Osteoblast (primary cell): Measurements from ENCODE around the gene RBBP7. TPM values are rescaled to one million over a fixed set of nuclear protein-coding genes. Genes with fewer than 3 reads are reported as not detected.

Source experiments
- DNase-seq: peaks from one replicate; pipeline ENCODE4 v3.0.0; 2011; ENCODE audit warnings: low spot score, mixed read lengths; ENCODE audit not compliant: insufficient read length; ENCODE audit errors: missing footprints
- H2AFZ ChIP-seq: 2 replicates; pipeline ENCODE4 v1.6.0; 2011; ENCODE audit warnings: mild to moderate bottlenecking, low read length
- H3K27ac ChIP-seq: 2 replicates; pipeline ENCODE4 v1.5.1; 2011; ENCODE audit warnings: mild to moderate bottlenecking, low read depth, low read length, moderate library complexity
- H3K27me3 ChIP-seq: 2 replicates; pipeline ENCODE4 v1.6.0; 2012; ENCODE audit warnings: mild to moderate bottlenecking, control low read depth, inconsistent platforms, low read length, moderate library complexity; ENCODE audit not compliant: insufficient read depth
- H3K36me3 ChIP-seq: 2 replicates; pipeline ENCODE4 v1.5.1; 2011; ENCODE audit warnings: mild to moderate bottlenecking, low read length, control low read depth, moderate library complexity; ENCODE audit not compliant: insufficient read depth
- H3K4me1 ChIP-seq: 2 replicates; pipeline ENCODE4 v1.5.1; 2011; ENCODE audit warnings: mild to moderate bottlenecking, low read length, control low read depth, moderate library complexity; ENCODE audit not compliant: insufficient read depth
- H3K4me2 ChIP-seq: 2 replicates; pipeline ENCODE4 v1.6.0; 2011; ENCODE audit warnings: mild to moderate bottlenecking, low read length; ENCODE audit not compliant: insufficient read depth
- H3K4me3 ChIP-seq: fragments of 200-600 bp; sonication (generic); 3 replicates; pipeline ENCODE4 v1.5.1; 2012; ENCODE audit warnings: mild to moderate bottlenecking, low read length, inconsistent platforms; ENCODE audit not compliant: insufficient read depth
- H3K79me2 ChIP-seq: 2 replicates; pipeline ENCODE4 v1.6.0; 2012; ENCODE audit warnings: mild to moderate bottlenecking, low read length, control low read depth, inconsistent platforms; ENCODE audit not compliant: insufficient read depth
- H3K9me3 ChIP-seq: 2 replicates; pipeline ENCODE4 v1.5.1; 2011; ENCODE audit warnings: low read depth, low read length, control low read depth
- H4K20me1 ChIP-seq: 2 replicates; pipeline ENCODE4 v1.6.0; 2012; ENCODE audit warnings: mild to moderate bottlenecking, low read length, control low read depth; ENCODE audit not compliant: insufficient read depth
- CTCF ChIP-seq: IDR thresholded peaks from 2 replicates; pipeline ENCODE4 v1.5.1; 2011; ENCODE audit warnings: mild to moderate bottlenecking, low read depth, low read length, moderate library complexity; ENCODE audit errors: extremely low read depth
- total RNA-seq: library from RNA; depleted of rRNA; stranded (reverse); fragments of >200 nt; gene quantifications from 2 replicates; pipeline ENCODE4 v1.2.3, GENCODE V29; 2012

Gene RBBP7
- total RNA-seq, 1 donor: 69.8 TPM

GRCh38 chrX:16836371-16836770, 33.8 kb downstream of the RBBP7 start:
- no peak overlapping the region for H2AFZ ChIP-seq
- no peak for DNase-seq
- no peak overlapping the region for H3K27ac ChIP-seq
- peaks cover 40% of the 10 kb centered on the region for H3K36me3 ChIP-seq
- H3K9me3 ChIP-seq: no peaks in the 10 kb centered on the region
- H3K4me3 ChIP-seq: no peak overlapping the region
- peak; percentile 47 for TF ChIP-seq CTCF
- no peaks in the 10 kb centered on the region for H3K79me2 ChIP-seq
- no peak overlapping the region for H3K4me2 ChIP-seq
- peaks cover 8% of the 10 kb centered on the region for H4K20me1 ChIP-seq
- H3K4me1 ChIP-seq: peaks cover 29% of the 10 kb centered on the region
- H3K27me3 ChIP-seq: no peaks in the 10 kb centered on the region

GRCh38 chrX:16834806-16835205, 35.4 kb downstream of the RBBP7 start:
- Histone ChIP-seq H3K36me3 (peaks cover 36% of the 10 kb centered on the region), H2AFZ (no peak overlapping the region), H3K4me1 (peaks cover 26% of the 10 kb centered on the region), H3K27me3 (no peaks in the 10 kb centered on the region), H4K20me1 (peaks cover 8% of the 10 kb centered on the region), H3K9me3 (no peaks in the 10 kb centered on the region), H3K79me2 (no peaks in the 10 kb centered on the region), H3K4me3 (no peak overlapping the region), H3K27ac (no peak overlapping the region), H3K4me2 (no peak overlapping the region)
- DNase-seq: no peak
- no peak for TF ChIP-seq CTCF

GRCh38 chrX:16832301-16832700, 37.9 kb downstream of the RBBP7 start:
- no peak overlapping the region for H3K4me3 ChIP-seq
- DNase-seq: no peak
- peaks cover 13% of the 10 kb centered on the region for H3K4me1 ChIP-seq
- no peak overlapping the region for H2AFZ ChIP-seq
- H3K36me3 ChIP-seq: peaks cover 39% of the 10 kb centered on the region
- peaks cover 3% of the 10 kb centered on the region for H4K20me1 ChIP-seq
- H3K27me3 ChIP-seq: no peaks in the 10 kb centered on the region
- H3K4me2 ChIP-seq: no peak overlapping the region
- no peaks in the 10 kb centered on the region for H3K79me2 ChIP-seq
- no peaks in the 10 kb centered on the region for H3K9me3 ChIP-seq
- TF ChIP-seq CTCF: no peak
- no peak overlapping the region for H3K27ac ChIP-seq

- Histone ChIP-seq H3K36me3 (peaks cover 18% of the 10 kb centered on the region), H3K27ac (peak overlapping the region; percentile 58), H3K4me1 (peaks cover 20% of the 10 kb centered on the region), H2AFZ (no peak overlapping the region), H3K4me2 (no peak overlapping the region), H3K9me3 (no peaks in the 10 kb centered on the region), H3K79me2 (no peaks in the 10 kb centered on the region), H3K4me3 (no peak overlapping the region), H4K20me1 (no peaks in the 10 kb centered on the region), H3K27me3 (no peaks in the 10 kb centered on the region)
- DNase-seq: no peak
- TF ChIP-seq CTCF: no peak
These were observed 41.8 kb downstream of the RBBP7 start for GRCh38 chrX:16828124-16828908.
